WERI-Rb-1 (cell line): ENCODE results near the gene ENPP6.

ENCODE experiments used
- DNase-seq: peaks from one replicate; pipeline ENCODE4 v3.0.0-alpha.2; 2020
- H3K27ac ChIP-seq: fragments of 250-450 bp; sonication (Bioruptor Pico); 2 replicates; pipeline ENCODE4 v1.5.1; 2020; ENCODE audit warnings: mild to moderate bottlenecking, moderate library complexity
- H3K27me3 ChIP-seq: fragments of 250-450 bp; sonication (Bioruptor Pico); 2 replicates; pipeline ENCODE4 v1.5.1; 2021; ENCODE audit warnings: mild to moderate bottlenecking, low read depth, moderate library complexity; ENCODE audit not compliant: insufficient read depth, severe bottlenecking
- H3K36me3 ChIP-seq: fragments of 250-450 bp; sonication (Bioruptor Pico); 2 replicates; pipeline ENCODE4 v1.5.1; 2020; ENCODE audit warnings: mild to moderate bottlenecking, moderate library complexity
- H3K4me3 ChIP-seq: 2 replicates; pipeline ENCODE4 v1.5.1; 2011; ENCODE audit warnings: low read depth, mild to moderate bottlenecking, control low read depth, low read length
- H3K9me3 ChIP-seq: fragments of 250-450 bp; sonication (Bioruptor Pico); 2 replicates; pipeline ENCODE4 v1.5.1; 2021; ENCODE audit warnings: mild to moderate bottlenecking, moderate library complexity; ENCODE audit not compliant: severe bottlenecking
- TF ChIP-seq, protein P1 (sequence below): IDR thresholded peaks from 2 replicates; pipeline ENCODE4 v1.5.1; 2011; ENCODE audit warnings: low read depth, mild to moderate bottlenecking, control low read depth, inconsistent platforms, low read length

The ENPP6 gene

DNA sequence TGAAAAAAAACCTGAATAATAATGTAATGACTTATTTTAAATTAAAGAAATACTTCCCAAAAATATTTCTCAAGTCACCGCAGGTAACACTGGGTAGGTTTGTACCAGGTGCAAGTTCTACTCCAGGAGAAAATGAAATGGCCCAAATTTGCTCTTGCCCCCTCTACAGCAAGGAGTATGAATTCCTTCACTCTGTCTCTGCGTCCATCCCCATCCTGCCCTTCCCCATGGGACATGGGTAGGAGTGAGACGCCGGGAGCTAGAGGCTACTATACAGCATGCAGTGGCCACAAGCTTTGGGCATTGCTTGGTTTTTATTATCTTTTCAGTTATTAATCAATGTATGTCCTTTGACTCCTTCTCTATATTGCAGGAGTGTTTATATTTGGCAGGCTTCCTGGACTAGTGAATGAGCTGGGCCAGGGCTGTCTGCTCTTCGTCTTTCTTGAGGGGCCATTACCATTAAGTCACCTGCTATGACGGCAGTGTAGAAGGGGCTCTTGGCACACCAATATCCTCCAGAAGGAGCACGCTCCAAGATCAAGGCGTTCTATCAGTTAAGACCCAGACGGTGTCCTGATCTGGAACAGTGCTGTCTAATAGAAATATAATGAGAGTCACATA is 149.6 kb downstream of the ENPP6 start:
- TF ChIP-seq, protein P1, sequence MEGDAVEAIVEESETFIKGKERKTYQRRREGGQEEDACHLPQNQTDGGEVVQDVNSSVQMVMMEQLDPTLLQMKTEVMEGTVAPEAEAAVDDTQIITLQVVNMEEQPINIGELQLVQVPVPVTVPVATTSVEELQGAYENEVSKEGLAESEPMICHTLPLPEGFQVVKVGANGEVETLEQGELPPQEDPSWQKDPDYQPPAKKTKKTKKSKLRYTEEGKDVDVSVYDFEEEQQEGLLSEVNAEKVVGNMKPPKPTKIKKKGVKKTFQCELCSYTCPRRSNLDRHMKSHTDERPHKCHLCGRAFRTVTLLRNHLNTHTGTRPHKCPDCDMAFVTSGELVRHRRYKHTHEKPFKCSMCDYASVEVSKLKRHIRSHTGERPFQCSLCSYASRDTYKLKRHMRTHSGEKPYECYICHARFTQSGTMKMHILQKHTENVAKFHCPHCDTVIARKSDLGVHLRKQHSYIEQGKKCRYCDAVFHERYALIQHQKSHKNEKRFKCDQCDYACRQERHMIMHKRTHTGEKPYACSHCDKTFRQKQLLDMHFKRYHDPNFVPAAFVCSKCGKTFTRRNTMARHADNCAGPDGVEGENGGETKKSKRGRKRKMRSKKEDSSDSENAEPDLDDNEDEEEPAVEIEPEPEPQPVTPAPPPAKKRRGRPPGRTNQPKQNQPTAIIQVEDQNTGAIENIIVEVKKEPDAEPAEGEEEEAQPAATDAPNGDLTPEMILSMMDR = no peak
- no peak overlapping the region for H3K27ac ChIP-seq
- no peak overlapping the region for H3K4me3 ChIP-seq
- H3K9me3 ChIP-seq = no peaks in the 10 kb centered on the region
- no peaks in the 10 kb centered on the region for H3K27me3 ChIP-seq
- no peaks in the 10 kb centered on the region for H3K36me3 ChIP-seq
- no peak for DNase-seq

DNA sequence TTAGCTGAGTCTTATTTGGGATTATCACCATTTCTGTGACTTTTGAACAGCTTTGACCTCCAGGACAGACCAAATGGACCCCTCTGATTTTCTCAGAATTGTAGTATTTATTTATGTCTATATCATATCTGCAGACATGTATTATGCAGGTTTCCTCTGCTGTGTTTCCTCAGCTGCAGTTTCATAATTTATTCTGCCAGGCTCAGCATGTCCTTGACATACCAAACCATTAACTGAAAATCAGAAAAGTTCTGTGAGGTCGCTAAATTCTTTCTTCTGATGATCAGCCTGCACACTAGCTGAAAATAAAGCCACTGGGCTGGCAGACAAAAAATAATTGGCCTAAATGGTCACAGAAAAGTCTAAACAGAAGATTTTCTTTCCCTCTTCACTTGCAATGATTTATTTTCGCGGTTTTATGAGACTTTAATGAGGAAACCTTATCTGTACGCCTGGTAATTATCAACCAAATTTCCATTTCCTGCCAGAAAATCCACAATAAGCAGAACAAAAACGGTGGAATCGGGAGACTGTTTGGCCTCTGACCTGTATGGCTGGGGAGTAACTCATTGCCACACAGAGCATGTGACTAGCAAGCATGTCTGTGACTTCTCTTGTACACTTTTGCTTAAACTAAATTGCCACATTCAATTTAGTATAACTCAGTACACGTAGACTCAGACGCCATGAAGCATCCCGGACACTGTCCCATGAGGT is 150.9 kb downstream of the ENPP6 start:
- H3K36me3 ChIP-seq = no peaks in the 10 kb centered on the region
- no peaks in the 10 kb centered on the region for H3K27me3 ChIP-seq
- no peak overlapping the region for H3K4me3 ChIP-seq
- DNase-seq = no peak
- no peak overlapping the region for H3K27ac ChIP-seq
- H3K9me3 ChIP-seq = no peaks in the 10 kb centered on the region
- TF ChIP-seq, protein P1 = no peak

DNA sequence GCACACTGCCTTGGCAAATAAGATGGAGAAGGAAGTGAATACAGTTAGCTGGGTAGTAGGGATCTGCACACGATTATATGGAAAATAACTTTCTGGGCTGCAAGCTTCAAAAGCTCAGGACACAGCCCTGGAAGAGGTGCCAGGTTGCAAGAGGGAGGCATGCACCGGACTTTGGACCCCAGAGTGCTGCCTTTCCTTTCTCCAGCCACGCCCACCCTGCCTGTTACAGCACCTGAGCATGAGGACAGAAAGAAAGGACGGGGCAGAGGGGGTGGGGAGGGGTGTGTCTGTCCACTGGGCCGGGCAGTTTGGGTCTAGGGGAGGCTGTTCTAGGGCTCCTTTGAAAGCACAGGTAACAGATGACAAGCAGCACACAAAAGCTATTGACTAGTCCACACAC is 152.8 kb downstream of the ENPP6 start:
- Histone ChIP-seq H3K36me3 (no peaks in the 10 kb centered on the region), H3K4me3 (no peak overlapping the region), H3K9me3 (no peaks in the 10 kb centered on the region), H3K27me3 (no peaks in the 10 kb centered on the region), H3K27ac (no peak overlapping the region)
- no peak for DNase-seq
- TF ChIP-seq, protein P1 = no peak

DNA sequence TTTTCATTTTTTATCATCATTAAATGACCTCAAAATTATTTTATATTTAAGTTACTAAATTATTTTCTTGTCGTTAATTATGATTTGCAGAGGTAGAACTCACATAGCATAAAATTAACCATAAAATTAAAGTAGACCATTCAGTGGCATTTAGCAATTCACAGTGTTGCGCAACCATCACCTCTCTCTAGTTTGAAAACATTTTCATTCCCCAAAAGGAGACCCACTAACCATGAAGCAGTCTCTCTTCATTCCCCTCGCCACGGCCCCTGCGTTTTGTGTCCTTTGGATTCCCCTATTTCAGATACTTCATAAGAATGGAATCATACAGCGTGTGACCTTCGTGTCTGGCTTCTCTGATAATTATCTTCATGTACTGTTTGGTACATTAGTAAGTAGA is 154.9 kb downstream of the ENPP6 start:
- DNase-seq = no peak
- H3K4me3 ChIP-seq = no peak overlapping the region
- H3K27me3 ChIP-seq = no peaks in the 10 kb centered on the region
- TF ChIP-seq, protein P1 = no peak
- no peak overlapping the region for H3K27ac ChIP-seq
- H3K9me3 ChIP-seq = no peaks in the 10 kb centered on the region
- H3K36me3 ChIP-seq = no peaks in the 10 kb centered on the region

DNA sequence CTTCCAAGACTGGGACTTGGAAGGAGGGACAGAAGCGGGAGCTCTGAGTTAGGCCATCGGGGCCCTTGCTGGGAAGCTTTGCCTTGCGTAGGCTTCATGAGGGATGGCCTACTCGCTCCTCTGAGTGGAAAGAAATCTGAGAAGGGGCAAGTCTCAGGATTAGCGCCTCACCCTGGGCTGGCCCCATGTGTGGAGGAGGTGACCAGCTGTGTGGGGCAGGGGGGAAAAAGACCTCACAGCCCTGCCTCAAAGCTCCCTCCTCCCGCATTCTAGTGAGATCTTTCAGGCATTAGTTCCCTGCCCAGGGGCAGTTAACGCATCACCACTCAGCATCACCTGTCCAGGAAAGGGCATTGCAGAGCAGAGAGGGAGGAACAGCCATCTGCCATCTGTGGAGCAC is 156.1 kb downstream of the ENPP6 start:
- Histone ChIP-seq H3K27ac (no peak overlapping the region), H3K27me3 (no peaks in the 10 kb centered on the region), H3K36me3 (no peaks in the 10 kb centered on the region), H3K4me3 (no peak overlapping the region), H3K9me3 (no peaks in the 10 kb centered on the region)
- TF ChIP-seq, protein P1 = no peak; the same call in 1 of the 2 replicates
- peak; percentile 58 for DNase-seq
